RWPE2 (cell line): ENCODE measurements around the gene BRD4.

Experiments used
- ATAC-seq: fragments of 200-7000 bp; cut with Tn5 transposase; 3 replicates; pipeline ENCODE4 v1.9.1; 2021; ENCODE audit warnings: low read depth
- DNase-seq: peaks from one replicate; pipeline ENCODE4 v3.0.0-alpha.2; 2020; ENCODE audit warnings: low spot score
- H3K27ac ChIP-seq: fragments of 450-650 bp; 2 replicates; pipeline ENCODE4 v1.5.1; 2017; ENCODE audit warnings: mild to moderate bottlenecking; ENCODE audit not compliant: poor library complexity, severe bottlenecking
- H3K27me3 ChIP-seq: fragments of 250-450 bp; sonication (Bioruptor Pico); 2 replicates; pipeline ENCODE4 v1.5.1; 2021; ENCODE audit warnings: mild to moderate bottlenecking, moderate library complexity; ENCODE audit not compliant: insufficient read depth, poor library complexity, severe bottlenecking
- H3K36me3 ChIP-seq: fragments of 250-450 bp; sonication (Bioruptor Pico); 2 replicates; pipeline ENCODE4 v1.5.1; 2020; ENCODE audit warnings: low read depth, mild to moderate bottlenecking, moderate library complexity
- H3K4me1 ChIP-seq: fragments of 250-450 bp; sonication (Bioruptor Pico); 2 replicates; pipeline ENCODE4 v1.5.1; 2021; ENCODE audit warnings: mild to moderate bottlenecking, moderate library complexity; ENCODE audit not compliant: insufficient read depth, poor library complexity, severe bottlenecking
- H3K4me3 ChIP-seq: fragments of 250-450 bp; sonication (Bioruptor Pico); 2 replicates; pipeline ENCODE4 v1.5.1; 2021; ENCODE audit warnings: mild to moderate bottlenecking, moderate library complexity; ENCODE audit not compliant: severe bottlenecking
- H3K9me3 ChIP-seq: fragments of 250-450 bp; sonication (Bioruptor Pico); 2 replicates; pipeline ENCODE4 v1.5.1; 2021; ENCODE audit warnings: mild to moderate bottlenecking, moderate library complexity; ENCODE audit not compliant: severe bottlenecking
- CTCF ChIP-seq: fragments of 450-650 bp; IDR thresholded peaks from one replicate; pipeline ENCODE4 v1.5.1; 2017; ENCODE audit warnings: mild to moderate bottlenecking, moderate library complexity; ENCODE audit not compliant: poor library complexity, severe bottlenecking

Gene BRD4

GRCh38 chr19:15239337-15239949, 92.9 kb downstream of the BRD4 start:
- ATAC-seq = no peak
- no peak for TF ChIP-seq CTCF
- Histone ChIP-seq H3K27me3 (no peaks in the 10 kb centered on the region), H3K4me3 (no peak overlapping the region), H3K4me1 (peaks cover under 1% of the 10 kb centered on the region), H3K9me3 (no peaks in the 10 kb centered on the region), H3K27ac (no peak overlapping the region), H3K36me3 (peaks cover 69% of the 10 kb centered on the region)
- DNase-seq = peak; percentile 52

- Histone ChIP-seq H3K27me3 (no peaks in the 10 kb centered on the region), H3K36me3 (peaks cover 64% of the 10 kb centered on the region), H3K9me3 (no peaks in the 10 kb centered on the region), H3K27ac (no peak overlapping the region), H3K4me3 (no peak overlapping the region), H3K4me1 (peaks cover 4% of the 10 kb centered on the region)
- TF ChIP-seq CTCF = no peak
- DNase-seq = peak; percentile 43
- ATAC-seq = no peak
Measured at GRCh38 chr19:15238639-15239155, 93.6 kb downstream of the BRD4 start.

GRCh38 chr19:15237759-15238638, 94.3 kb downstream of the BRD4 start:
- Histone ChIP-seq H3K27me3 (no peaks in the 10 kb centered on the region), H3K36me3 (peaks cover 60% of the 10 kb centered on the region)
- peak; percentile 57 for DNase-seq

GRCh38 chr19:15236886-15237285, 95.5 kb downstream of the BRD4 start:
- Histone ChIP-seq H3K9me3 (no peaks in the 10 kb centered on the region), H3K4me1 (peaks cover 4% of the 10 kb centered on the region), H3K27ac (no peak overlapping the region), H3K4me3 (no peak overlapping the region), H3K36me3 (peaks cover 52% of the 10 kb centered on the region), H3K27me3 (no peaks in the 10 kb centered on the region)
- no peak for ATAC-seq
- no peak for DNase-seq
- TF ChIP-seq CTCF = no peak

More at GRCh38 chr19:15237759-15238638, 94.3 kb downstream of the BRD4 start:
- TF ChIP-seq CTCF = no peak
- no peaks in the 10 kb centered on the region for H3K9me3 ChIP-seq
- H3K4me3 ChIP-seq = no peak overlapping the region
- no peak overlapping the region for H3K27ac ChIP-seq
- no peak for ATAC-seq
- H3K4me1 ChIP-seq = peaks cover 4% of the 10 kb centered on the region

GRCh38 chr19:15235781-15236180, 96.6 kb downstream of the BRD4 start:
- TF ChIP-seq CTCF = no peak
- Histone ChIP-seq H3K36me3 (peaks cover 42% of the 10 kb centered on the region), H3K27ac (no peak overlapping the region), H3K4me1 (peaks cover 4% of the 10 kb centered on the region), H3K4me3 (no peak overlapping the region), H3K27me3 (peaks cover 4% of the 10 kb centered on the region), H3K9me3 (no peaks in the 10 kb centered on the region)
- DNase-seq = no peak
- ATAC-seq = no peak
